Measurements from ENCODE around the gene HSPA12A.
A peak's percentile ranks its signal among the peaks of the same experiment; 100 is the strongest.
"Not testable (repeated sequence)": the region's sequence is repeated elsewhere in the genome, so short reads cannot be mapped to it uniquely, and the experiment has no call there.

HSPA12A gene

DNA sequence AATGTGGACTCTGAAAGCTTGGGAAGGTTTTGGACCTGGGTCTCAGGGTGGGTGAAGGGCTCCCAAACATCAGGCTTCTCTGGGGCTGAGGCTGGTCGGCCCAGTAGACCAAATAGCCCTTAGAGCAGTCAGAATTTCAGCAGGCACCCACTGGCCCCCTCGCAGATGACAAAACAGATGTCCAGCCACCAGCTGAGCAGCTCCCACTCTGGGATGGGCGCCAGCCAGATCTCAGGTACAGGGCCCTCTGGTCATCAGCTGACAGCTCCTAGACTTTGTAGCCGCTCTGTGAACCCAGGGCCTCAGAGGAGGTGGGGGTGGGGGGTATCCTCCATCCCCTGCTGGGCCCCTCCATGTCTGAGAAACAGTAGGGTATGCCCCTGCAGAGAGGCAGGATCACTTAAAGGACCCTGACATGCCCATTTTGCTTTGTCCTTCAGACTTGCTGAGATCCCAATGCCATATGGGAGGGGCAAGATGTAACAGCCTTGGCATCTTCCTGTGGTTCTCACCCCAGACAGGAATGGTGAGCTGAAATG lies 26.5 kb downstream of the HSPA12A start:
- no peak for DNase-seq

DNA sequence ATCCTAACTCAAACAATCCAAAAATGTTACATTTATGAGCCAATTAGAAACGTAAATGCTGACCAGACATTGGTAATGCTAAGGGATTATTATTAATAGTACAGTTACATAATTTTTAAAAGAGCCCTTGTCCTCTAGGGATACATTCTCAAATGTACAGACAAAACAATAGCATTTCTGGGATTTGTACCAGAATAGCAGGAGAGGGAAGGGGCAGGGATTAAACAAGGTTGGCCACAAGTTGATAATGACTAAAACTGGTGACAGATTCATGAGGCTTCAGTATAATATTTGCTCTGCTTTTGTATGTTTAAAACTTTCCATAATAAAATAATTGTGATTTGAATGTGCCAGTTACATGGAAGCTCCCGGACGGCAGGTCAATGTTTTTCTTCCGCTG lies 27.0 kb downstream of the HSPA12A start:
- DNase-seq: no peak

DNA sequence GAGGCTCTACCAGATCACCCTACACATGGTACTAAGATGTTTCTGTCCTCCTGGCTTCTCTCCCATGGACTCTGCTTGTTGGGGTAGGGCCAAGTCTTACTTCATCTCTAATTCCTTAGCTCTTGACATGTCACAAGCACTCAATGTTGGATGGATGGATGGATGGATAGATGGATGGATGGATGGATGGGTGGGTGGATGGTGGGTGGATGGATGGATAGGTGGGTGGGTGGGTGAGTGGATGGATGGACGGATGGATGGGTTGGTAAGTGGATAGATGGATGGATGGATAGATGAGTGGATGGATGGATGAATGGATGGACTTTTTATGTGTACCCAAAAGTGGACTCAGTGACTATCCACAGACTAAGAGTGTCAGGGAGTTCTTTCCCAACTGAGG lies 28.5 kb downstream of the HSPA12A start:
- DNase-seq: no peak

DNA sequence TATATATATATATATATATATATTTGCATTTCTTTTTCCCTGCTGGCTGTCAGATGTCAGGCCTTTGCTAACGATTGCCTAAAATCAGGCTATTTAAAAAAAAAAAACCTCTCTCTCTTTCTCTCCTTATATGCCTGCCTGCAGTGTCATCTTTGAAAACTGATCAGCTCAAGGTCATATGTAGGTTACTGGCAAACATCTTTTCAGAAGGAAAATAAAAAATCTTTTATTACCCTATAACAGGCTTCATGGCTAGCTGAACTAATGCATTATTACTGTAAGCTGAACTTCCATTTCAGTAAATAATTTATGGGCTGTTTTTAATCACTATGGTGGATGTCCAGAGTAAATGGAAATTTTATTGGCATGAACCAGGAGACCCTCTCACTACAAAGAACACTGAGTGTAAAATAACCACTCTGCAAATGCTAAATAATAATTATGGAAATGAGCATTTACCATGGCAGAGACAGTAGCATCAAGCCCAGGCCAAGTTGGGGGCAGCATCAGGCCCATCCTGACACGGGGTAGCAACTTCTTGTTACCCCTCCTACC lies 29.3 kb downstream of the HSPA12A start:
- DNase-seq: no peak

DNA sequence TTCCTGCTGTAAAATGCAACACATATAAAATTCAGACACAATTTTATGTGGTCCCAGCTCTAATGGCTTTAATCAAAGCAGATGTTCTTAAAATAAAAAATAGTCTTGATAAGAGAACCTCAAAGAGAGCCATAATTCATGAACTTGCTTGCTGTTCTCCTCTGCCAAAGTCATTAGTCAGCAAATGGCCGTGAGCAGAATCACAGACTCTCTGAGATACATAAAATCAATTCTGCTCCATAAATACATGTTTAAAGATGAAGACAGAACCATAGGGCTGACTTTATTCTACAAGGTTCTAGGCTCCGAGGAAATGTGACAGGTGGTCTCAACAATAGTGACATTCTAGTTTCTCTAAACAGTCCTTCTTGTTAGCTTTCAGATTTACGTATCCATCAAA lies 29.8 kb downstream of the HSPA12A start:
- no peak for DNase-seq

DNA sequence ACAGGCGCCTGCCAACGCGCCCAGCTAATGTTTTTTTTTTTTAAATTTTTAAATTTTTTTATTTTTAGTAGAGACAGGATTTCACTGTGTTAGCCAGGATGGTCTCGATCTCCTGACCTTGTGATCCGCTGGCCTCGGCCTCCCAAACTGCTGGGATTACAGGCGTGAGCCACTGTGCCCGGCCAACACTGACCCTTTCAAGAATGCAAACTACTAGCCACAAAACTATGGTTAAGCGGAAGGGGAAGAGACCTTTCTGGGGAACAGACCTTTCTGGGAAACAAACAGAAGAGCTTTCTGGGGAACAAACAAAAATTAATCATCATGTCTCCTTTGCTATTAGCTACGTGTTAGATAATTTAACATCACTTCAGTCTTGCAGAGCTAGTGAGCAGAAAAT lies 30.6 kb downstream of the HSPA12A start:
- not testable (repeated sequence) for DNase-seq

DNA sequence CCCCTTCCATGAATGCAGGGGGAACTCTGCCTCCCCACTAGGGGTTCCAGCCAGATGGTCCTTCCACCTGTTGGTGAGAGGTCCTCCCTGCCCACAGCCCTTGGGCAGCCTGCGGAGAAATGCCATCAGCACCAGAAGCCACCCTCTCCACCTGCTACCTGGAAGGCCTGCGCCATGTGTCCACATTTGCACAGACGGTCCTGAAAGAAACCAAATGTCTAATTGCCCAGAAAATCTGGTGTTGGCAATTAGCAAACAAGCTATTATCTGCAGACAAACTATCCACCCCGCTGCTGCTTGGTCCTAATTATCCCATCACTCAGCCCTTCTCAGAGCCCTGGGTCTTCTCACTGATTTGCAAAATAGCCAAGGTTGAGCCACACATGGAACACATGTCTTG lies 32.3 kb downstream of the HSPA12A start:
- no peak for DNase-seq

DNA sequence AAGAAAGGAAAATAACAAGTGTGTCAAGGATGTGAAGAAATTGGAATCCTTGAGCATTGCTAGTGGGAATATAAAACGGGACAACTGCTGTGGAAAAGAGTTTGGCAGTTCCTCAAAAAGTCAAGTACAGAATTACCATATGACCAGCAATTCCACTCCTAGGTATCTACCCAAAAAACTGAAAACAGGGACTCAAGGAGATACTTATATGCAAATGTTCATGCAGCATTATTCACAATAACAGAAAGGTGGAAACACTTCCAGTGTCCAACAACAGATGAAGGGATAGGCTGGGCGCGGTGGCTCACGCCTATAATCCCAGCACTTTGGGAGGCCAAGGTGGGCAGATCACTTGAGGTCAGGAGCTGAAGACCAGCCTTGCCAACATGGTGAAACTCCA lies 33.5 kb downstream of the HSPA12A start:
- DNase-seq: no peak

DNA sequence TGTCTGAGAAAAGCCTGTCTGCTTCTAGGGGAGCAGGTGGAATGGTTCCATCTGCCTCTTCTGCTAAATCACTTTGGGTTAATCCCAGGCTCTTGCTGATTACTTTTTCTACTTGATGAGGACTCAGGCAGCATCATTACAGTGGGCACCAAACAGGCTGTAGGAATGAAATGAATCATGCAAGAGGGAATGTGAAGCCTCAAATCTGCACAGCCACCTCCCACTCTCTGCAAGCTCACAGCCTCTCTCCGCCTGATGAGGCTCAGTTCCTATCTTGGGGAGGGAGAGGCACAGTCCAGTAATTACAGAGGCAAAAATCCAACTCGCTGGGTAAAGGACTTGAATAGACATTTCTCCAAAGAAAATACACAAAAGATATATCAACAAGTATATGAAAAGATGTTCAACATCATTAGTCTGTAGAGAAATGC lies 34.0 kb downstream of the HSPA12A start:
- no peak for DNase-seq

DNA sequence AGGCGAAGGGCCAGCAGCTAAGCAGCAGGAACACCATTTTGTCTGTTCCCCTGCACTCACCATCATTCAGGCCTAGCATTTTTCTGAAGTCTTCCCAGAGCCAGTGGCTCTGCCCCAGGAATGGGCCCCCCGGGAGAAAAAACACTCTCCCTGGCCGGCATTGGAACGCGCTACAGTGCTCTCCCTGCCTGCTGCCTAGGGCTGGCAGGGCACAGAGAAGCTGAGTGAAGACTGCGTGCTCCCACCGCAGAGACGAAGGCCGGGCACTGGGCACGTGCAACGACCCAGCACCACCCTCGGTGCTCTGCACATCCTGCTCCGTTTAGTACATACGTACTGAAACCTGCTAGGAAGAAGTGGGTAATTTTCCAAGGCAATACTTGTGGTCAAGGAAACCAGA lies 34.4 kb downstream of the HSPA12A start:
- no peak for DNase-seq

DNA sequence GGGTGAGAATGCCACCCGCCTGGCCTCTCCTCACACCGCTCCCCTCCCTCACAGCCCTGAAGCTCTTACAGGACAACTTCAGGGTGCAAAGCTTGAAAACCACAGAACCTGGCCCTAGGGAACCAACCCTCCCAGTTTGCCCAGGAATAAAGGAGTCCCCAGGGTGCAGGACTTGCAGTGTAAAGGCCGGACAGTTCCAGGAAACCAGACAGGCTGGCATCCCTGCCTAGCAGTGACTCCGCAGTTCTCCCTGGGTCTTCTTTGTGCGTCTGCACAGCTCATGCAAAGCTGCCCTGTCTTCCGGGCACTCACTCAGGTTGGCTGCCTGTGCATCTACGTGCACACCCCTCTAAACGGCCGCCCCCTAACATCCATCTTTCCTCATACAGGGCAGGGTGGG lies 36.1 kb downstream of the HSPA12A start:
- no peak for DNase-seq

DNA sequence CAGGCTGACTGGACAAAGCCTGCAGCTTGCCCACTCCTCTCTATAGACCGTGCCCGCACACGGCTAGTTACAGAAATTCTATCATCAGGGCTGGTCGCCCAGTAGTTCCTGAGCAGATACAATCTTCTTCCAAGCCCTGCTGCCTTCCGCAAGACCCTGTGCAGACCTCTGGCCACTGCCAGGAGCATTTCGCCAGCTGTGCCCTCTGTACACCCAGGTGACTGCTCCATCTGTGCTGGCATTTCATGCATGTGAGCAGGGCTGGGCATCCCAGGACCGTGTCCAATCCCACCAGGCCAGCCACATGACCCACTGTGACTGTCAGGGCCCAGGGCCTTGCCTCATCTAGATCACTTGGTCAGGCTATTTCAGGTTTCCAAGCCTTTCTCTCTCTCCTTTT lies 36.9 kb downstream of the HSPA12A start:
- DNase-seq: no peak

DNA sequence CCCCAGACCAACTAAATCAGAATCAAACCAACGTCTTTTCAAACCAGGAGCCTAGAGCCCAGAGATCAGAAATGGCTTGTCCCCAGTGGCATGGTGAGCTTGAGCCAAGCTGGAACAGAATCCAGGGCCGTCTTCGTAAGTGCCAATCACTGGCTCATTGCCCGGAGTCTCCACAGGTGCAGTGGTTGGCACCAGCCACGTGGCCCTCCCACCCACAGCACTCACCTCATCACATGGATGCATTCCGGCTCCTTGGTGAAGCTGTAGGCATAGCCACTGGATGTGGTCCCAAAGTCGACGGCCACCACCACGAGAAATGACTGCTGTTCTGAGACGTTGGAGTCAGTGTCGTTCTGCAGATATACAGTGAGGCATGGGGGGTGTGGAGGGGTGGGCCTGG lies 37.4 kb downstream of the HSPA12A start:
- DNase-seq: peak; percentile 74

DNA sequence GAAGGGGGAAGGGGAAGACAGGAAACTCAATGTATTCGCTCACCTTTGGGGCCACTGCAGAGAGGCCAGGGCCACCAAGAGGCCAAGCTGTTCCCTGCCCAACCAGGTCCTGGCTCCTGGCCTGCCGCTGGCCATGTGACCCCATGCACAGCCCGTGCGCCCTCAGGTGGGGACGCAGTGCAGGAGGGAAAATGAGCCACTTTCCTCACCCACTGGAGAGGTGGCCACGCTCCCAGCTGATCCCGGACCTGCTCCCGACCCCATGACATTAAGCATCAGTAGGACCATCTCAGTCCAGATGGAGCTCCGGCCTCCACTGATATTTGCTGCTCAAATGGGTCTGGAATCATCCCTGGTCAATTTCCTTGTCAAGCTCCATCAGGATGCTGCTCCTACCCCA lies 40.2 kb downstream of the HSPA12A start:
- no peak for DNase-seq

DNA sequence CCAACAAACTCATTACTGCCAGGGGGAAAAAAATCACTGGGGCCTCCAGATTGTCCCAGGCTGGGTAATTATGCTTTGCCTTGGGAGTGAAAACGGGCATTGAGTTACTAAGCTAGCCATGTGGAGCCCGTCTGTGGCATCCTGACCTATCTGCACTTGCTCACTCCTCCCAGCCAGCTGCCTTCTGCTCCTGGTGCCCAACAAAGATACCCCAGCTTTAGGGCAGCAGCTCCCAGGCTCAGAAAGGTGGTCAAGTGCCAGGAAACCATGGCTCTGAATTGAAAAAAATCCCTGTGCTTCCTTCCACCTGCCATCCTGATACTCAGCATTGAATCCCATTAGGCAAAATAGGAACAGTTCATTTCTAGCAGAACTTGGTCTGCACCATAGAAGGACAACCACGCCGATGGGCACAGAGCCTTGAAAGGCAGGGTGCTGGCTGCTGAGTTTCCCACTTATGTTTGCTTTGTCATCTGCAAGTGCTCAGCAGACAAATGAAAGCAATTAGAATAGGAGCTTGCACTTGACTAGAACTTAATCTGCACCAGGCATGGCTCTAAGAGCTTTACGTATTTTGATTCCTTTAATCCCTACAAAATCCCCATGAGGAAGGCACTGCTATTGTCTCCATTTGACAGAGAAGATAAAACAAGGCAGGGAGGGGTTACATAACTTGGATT lies 42.8 kb downstream of the HSPA12A start:
- peak; percentile 5 for DNase-seq

DNA sequence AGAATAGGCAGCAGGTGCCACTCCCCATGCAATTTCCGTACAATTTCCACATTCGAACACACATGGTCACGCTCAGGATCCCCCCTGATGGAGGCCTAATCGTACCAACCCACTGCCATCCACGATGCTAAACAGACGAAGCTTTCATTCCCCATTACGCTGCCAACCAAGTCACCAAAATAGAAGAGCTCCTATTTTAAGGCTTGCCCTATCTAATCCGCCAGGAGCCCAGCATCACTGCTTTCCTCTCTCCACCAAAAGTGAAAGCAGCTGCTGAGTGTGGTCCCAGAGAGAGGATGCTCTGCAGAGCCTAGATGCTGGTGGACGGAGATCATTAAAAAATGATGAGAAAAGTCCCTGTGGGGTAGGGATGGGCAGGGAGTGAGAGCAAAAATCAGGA lies 43.3 kb downstream of the HSPA12A start:
- no peak for DNase-seq

DNA sequence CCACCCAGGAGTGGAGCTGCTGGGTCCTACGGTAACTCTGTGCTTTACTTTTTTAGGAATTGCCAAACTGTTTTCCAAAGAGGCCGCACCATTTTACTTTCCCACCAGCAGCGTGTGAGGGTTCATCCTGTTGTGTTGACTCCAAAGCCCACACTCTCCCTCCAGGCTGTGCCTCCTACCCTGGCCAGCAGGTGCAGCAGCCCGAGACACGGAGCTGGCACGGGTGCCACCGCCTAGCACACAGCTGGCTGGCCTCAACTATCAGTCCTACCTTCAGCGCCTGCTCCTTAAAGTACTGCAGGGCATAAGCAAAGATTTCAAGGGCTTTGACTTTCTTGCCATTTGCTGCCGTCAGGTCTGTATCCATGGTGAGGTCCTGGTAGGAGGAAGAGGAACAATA lies 44.0 kb downstream of the HSPA12A start:
- DNase-seq: no peak

DNA sequence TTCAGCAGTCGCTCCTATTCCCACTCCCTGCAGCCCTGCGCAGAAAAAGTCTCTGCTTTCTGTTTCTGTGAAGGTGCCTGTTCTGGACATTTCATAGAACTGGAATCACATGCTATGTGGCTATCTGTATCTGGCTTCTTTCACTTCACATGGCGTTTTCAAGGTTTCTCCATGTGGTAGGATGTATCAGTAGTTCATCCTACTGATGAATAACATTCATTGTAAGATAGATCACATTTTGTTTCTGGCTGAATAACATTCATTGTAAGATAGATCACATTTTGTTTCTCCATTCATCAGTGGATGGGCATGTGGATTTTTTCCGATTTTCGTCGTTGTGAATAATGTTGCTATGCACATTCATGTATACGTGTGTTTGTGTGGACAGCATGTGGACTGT lies 44.5 kb downstream of the HSPA12A start:
- no peak for DNase-seq

DNA sequence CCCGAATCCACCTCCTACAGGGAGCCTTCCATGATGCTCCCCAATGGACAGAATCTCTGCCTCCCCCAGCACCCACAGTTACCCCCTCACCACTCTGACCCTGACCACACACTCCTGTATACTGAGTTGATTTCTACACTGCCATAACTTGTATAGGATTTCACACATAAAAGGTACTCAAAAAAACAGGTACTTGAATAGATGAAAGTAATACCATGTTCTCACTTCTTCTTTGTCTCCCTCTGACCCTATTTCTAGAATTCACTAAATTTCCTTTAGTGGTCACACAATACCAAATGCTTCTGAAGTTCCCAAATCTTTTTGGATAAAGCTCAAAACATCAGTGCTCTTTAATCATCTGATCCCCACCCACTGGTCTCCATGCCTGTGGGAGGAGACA lies 45.4 kb downstream of the HSPA12A start:
- no peak for DNase-seq

DNA sequence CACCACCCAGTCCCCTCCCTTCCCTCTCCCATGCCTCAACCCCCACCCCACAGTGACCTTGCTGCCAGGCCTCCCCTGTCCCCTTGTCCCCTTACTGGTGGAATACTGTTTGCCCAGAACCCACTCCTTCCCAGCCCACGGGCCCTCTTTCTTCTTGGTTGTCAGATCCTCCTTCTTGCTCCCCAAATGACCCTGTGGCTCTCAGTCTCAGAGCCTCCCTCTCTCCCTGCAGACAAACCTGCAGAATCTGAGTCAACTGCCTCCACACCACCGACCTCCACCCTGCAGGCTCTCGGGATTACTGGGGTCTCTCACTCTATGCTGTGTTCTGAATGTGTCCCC lies 47.5 kb downstream of the HSPA12A start:
- DNase-seq: no peak

DNA sequence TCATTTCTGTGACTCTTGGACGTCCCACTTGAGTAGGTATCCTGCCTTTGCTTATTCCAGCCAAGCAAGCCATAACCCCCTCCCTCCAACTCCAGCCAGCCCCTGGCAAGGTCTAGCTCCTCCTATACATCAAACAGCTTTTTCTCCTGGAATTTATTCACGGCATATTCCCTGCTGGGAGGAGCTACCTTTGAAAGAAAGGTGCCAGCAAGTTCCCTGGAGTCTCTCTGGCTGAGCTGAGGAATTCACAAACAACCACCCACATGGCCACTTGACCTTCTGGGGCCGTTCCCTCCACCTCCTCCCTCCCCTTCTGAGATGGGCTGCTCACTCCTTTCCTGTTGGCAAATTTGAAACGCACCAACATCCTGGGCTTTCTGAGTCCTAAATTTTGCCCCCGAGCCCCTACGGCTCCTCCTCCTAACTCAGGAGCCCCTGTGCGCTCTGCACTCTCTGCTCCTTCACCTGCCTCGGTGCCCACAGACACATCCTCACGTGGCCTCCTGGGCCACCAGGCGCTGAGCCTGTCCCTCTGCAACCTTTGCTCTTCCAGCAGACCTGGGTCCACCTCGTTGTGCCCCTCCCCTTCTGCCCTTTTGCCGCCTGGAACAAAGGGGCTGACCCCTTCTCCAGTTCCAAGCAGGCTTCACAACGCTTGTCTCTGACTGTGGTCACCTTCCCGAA lies 48.0 kb downstream of the HSPA12A start:
- no peak for DNase-seq

DNA sequence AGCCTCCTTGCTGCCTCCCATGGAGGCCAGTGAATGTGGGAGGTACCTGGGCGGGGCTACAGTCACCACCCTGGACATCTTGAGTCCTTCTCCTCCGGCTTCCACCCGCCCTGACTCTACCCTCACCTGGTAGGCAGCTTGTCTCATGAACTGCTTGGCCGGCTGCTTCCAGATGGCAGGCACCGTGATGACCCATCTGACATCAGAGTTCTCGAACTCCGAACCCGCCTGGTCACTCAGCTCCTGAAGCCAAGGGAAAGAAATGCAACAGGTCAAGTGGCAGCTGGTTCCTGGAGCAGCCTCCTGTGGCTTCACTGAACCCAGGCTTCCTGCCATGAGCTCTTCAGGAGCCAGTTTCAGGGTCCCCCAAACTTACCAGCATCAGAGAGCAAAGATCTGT lies 50.1 kb downstream of the HSPA12A start:
- DNase-seq: no peak

DNA sequence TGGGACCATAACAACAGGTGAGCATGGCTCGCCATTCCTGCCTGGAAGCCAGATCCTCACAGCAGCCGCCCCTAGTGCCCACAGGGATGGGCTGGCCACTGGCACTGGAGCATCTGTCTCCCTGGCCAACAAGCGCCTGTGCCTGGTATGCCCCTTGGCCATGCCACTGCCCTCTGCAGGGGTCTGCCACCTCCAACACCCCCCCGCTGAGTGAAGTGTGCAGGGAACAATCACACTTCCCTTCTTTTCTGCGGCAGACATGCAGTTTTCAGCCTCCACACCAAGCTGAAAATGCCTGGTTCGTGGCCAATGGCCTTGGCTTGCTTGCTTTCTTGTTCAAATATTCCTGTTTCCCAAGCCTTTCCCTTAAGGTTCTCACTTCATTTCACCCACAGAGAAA lies 50.7 kb downstream of the HSPA12A start:
- DNase-seq: no peak

Data from NCI-H1105 treated with DMSO at 0.1 percent for 48 hours (cell line).